BJ (cell line): ENCODE measurements around the gene NR1H4. TPM values are rescaled to one million over a fixed set of nuclear protein-coding genes. Genes with fewer than 3 reads are reported as not detected.

Experiments used
- CTCF ChIA-PET: fragments of 350-600 bp; formaldehyde crosslinking; extraction: SDS; loops from one replicate; lab custom pipeline; 2021; ENCODE audit warnings: antibody characterized with exemption, inconsistent platforms; lab: Yijun Ruan, JAX
- POLR2A ChIA-PET: fragments of 300-600 bp; sonication (Branson Sonifier 250); formaldehyde crosslinking; extraction: SDS; loops from one replicate; lab custom pipeline; 2021; ENCODE audit warnings: antibody characterized with exemption; lab: Charles Lee
- DNase-seq: peaks from one replicate; pipeline ENCODE4 v3.0.0-alpha.2; 2011; ENCODE audit warnings: low read depth
- H3K27me3 ChIP-seq: 2 replicates; pipeline ENCODE4 v1.6.0; 2011; ENCODE audit warnings: low read length; ENCODE audit not compliant: control insufficient read depth, insufficient read depth
- H3K36me3 ChIP-seq: 2 replicates; pipeline ENCODE4 v1.5.1; 2011; ENCODE audit warnings: low read length; ENCODE audit not compliant: control insufficient read depth, insufficient read depth
- H3K4me3 ChIP-seq: 2 replicates; pipeline ENCODE4 v1.5.1; 2011; ENCODE audit warnings: low read depth, mild to moderate bottlenecking, control low read depth, low read length
- CTCF ChIP-seq: IDR thresholded peaks from 2 replicates; pipeline ENCODE4 v1.5.1; 2011; ENCODE audit warnings: low read depth, mild to moderate bottlenecking, control low read depth, inconsistent platforms, low read length, moderate library complexity; ENCODE audit not compliant: insufficient read depth
- polyA plus RNA-seq: library from polyadenylated mRNA; depleted of rRNA; stranded (reverse); fragments of >200 nt; gene quantifications from 2 replicates; pipeline ENCODE4 v1.2.3, GENCODE V29; 2011

NR1H4 gene
- polyA plus RNA-seq, 1 experiment = not detected

- Histone ChIP-seq H3K36me3 (no peaks in the 10 kb centered on the region), H3K27me3 (no peaks in the 10 kb centered on the region), H3K4me3 (no peak overlapping the region)
- no peak for TF ChIP-seq CTCF
- CTCF ChIA-PET = no interaction called here
- POLR2A ChIA-PET = no interaction called here
- DNase-seq = no peak
Observed at GRCh38 chr12:100520048-100520769, 46.5 kb downstream of the NR1H4 start.

GRCh38 chr12:100521958-100522357, 48.3 kb downstream of the NR1H4 start:
- CTCF ChIA-PET = interaction anchor here (0.6 kb wide), 1 partner anchor 181 kb away, joined by 3 read pairs; no protein-coding TSS in a partner anchor
- POLR2A ChIA-PET = no interaction called here
- H3K4me3 ChIP-seq = no peak overlapping the region
- TF ChIP-seq CTCF = no peak
- H3K36me3 ChIP-seq = no peaks in the 10 kb centered on the region
- DNase-seq = no peak
- H3K27me3 ChIP-seq = no peaks in the 10 kb centered on the region

- H3K4me3 ChIP-seq = no peak overlapping the region
- no peak for TF ChIP-seq CTCF
- DNase-seq = no peak
- no peaks in the 10 kb centered on the region for H3K36me3 ChIP-seq
- POLR2A ChIA-PET = no interaction called here
- CTCF ChIA-PET = no interaction called here
- no peaks in the 10 kb centered on the region for H3K27me3 ChIP-seq
Observed at GRCh38 chr12:100528034-100528433, 54.4 kb downstream of the NR1H4 start.

- Histone ChIP-seq H3K36me3 (no peaks in the 10 kb centered on the region), H3K4me3 (no peak overlapping the region), H3K27me3 (no peaks in the 10 kb centered on the region)
- ChIA-PET CTCF (no interaction called here), POLR2A (no interaction called here)
- no peak for DNase-seq
- TF ChIP-seq CTCF = no peak
Observed at GRCh38 chr12:100528471-100529127, 54.9 kb downstream of the NR1H4 start.

- no peak for TF ChIP-seq CTCF
- CTCF ChIA-PET = no interaction called here
- Histone ChIP-seq H3K4me3 (no peak overlapping the region), H3K36me3 (no peaks in the 10 kb centered on the region), H3K27me3 (no peaks in the 10 kb centered on the region)
- POLR2A ChIA-PET = no interaction called here
- DNase-seq = no peak
Observed at GRCh38 chr12:100529756-100530350, 56.2 kb downstream of the NR1H4 start.
